ENCODE measurements around the gene NUDT15. TPM values are rescaled to one million over a fixed set of nuclear protein-coding genes. Genes with fewer than 3 reads are reported as not detected.

The NUDT15 gene
- 21.6 and 32.1 TPM in 2 replicates for total RNA-seq

DNA sequence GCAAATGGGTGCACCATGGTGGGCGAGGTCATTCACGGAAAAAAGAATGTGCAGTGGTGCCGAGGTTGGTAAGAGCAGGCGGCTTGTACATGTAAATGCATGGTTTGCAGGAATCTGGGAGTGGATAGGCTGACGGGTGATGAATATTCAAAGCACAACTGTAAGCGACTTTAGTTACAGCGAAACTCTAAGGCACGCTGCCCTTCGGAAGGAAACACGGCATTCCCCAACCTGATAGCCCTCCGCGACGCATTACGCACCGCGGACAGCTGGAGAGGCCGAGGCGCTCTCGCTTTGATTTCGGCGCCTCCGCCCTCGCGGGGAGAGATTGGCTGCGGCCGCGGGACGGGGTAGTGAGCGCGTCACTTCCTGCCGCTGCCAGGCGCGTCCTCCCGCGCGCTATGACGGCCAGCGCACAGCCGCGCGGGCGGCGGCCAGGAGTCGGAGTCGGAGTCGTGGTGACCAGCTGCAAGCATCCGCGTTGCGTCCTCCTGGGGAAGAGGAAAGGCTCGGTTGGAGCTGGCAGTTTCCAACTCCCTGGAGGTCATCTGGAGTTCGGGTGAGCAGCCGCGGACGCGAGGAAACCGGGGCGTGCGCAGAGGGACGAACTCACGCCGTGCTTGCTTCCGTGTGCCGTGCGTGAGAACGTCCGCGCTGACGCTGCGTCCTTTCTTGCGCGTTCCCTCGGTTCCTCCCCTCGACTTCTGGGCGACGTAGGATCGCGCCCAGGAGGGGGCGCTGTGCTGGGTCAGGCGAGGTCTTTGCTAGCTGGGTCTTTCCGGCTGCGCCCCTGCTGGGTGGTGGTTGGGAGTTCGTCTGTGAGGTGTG, at the start of gene NUDT15:
Gene NUDT15 (plus strand): TSS at position 381 of the 828 bp plus-strand sequence. CDS start 21 bp downstream, at position 402.

DNA sequence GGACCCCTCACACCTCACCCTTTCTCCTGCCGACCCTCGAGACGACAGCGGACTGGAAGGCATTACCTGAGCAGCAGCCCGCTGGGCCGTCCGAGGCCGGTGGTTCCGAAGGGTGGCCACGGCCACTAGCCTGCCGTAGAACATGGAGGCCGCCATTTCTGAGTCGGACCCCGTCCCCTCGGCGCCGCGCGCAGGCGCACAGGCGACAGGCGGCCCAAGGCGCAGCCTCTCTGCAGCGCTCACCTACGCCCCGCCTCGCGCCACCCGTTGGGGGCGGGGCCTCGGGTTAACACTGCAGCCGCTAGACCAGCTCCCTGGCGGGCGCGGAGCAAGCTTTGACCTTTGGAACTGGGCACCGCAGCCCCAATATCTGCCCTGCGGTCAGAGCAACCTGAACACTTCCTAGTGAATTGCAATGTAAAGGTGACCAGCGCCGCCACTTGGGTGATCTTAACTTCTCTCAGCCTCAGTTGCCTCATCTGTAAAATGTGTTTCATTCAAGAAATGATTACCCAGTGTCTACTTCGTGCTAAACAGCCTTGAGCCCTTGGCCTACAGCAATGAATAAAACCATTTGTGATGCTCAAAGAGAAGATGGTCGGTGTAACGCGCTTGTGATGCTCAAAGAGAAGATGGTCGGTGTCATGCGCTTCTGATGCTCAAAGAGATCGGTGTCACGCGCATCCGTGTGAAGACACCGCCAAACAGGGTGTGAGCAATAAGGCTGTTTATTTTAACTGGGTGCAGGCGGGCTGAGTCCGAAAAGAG, 36.2 kb upstream of the NUDT15 start, which contains the start of gene SUCLA2:
Gene SUCLA2 (minus strand): TSS at position 160 of the 768 bp plus-strand sequence. CDS start 4 bp downstream, at position 156.

DNA sequence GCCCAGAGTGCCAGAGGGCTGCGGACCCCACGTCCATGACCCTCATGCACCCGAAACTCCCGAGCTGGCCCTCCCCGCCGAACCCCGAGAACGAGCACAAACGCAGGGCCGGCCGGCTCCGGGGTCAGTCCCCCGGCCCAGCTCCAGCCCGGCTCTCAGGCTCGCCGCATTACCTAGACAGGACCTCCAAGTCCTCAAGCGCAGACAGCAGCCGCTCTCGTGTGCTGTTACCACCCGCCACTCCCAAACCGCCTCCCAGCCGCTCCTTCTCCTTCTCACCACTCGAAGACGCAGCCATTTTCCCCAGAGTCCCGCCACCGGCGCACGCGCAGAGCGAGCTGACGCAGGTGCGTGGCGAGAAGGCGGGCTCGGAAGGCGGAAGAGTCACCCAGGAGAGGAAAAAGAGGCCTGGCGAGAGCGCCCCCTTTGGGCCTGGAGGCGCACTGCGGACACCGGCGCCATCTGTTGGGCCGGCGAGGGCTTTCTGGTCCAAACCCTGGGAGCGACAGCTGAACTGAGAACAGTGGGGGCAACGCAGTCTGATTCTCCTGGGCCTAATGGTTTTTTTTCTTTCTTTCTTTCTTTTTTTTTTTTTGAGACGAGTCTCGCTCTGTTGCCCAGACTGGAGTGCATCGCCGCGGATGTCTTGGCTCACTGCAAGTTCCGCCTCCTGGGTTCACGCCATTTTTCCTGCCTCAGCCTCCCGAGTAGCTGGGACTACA, 57.4 kb downstream of the NUDT15 start, which contains the start of gene MED4:
Gene MED4 (minus strand): TSS at position 324 of the 722 bp plus-strand sequence. CDS start 26 bp downstream, at position 298.

Other genes starting within 250 kb of the NUDT15 start
- 81.3 and 82.9 TPM in 2 replicates for gene SUCLA2, start 36.5 kb upstream of the NUDT15 start, total RNA-seq
- 27.3 and 28.8 TPM in 2 replicates for gene MED4, start 57.4 kb downstream of the NUDT15 start, total RNA-seq
- gene ITM2B, start 195.5 kb downstream of the NUDT15 start, total RNA-seq = 80.0 and 312 TPM in 2 replicates

All from nasal cavity respiratory epithelium epithelial cell of viscerocranial mucosa (primary cell).